Measurements from ENCODE around the gene PRR9. TPM values are rescaled to one million over a fixed set of nuclear protein-coding genes. Genes with fewer than 3 reads are reported as not detected.

Gene PRR9
- total and polyA plus RNA-seq, 2 of the 8 experiments (the other 6 are each of a cell fraction or from before 2014, with no cell fraction given): not detected

GRCh38 chr1:153251087-153251486, 33.7 kb downstream of the PRR9 start:
- Histone ChIP-seq H3K4ac (replicated peaks; ENCODE audit: insufficient read length, low read depth, low read length) (no peak overlapping the region), H3K27me3 (replicated peaks in 1 of 4; ENCODE audit: control insufficient read depth in 3 of 4, extremely low read depth in 1 of 4, insufficient read depth in 3 of 4, low read length in 3 of 4) (no peaks in the 10 kb centered on the region), H3K4me1 (replicated peaks in 1 of 4; ENCODE audit: control insufficient read depth in 3 of 4, insufficient read depth in 4 of 4, low read length in 3 of 4) (no peaks in the 10 kb centered on the region), H2BK120ac (replicated peaks; ENCODE audit: low read depth, low read length) (no peak overlapping the region), H3K9ac (replicated peaks in 1 of 4; ENCODE audit: extremely low read depth in 1 of 4, low read depth in 3 of 4, low read length in 3 of 4) (no peak overlapping the region), H3K14ac (ENCODE audit: insufficient read length) (no peak overlapping the region), H2BK20ac (ENCODE audit: low read length) (no peak overlapping the region), H3K23me2 (ENCODE audit: low read depth, low read length) (no peaks in the 10 kb centered on the region), H3K23ac (ENCODE audit: insufficient read length) (no peak overlapping the region), H4K20me1 (replicated peaks in 1 of 2; ENCODE audit: control insufficient read depth in 1 of 2, insufficient read depth in 2 of 2, low read length in 2 of 2) (no peaks in the 10 kb centered on the region), H3K9me3 (ENCODE audit: insufficient read depth in 2 of 2, low read depth in 1 of 2, low read length in 1 of 2) (peaks cover 0 to 11% of the 10 kb centered on the region in 2 experiments; a peak in 2 of 4 replicates), H2BK15ac (ENCODE audit: low read length) (no peak overlapping the region), H3K27ac (ENCODE audit: low read depth, low read length) (no peak overlapping the region), H3K4me2 (ENCODE audit: insufficient read depth in 1 of 2, low read depth in 2 of 2, low read length in 2 of 2) (no peak overlapping the region), H2AFZ (ENCODE audit: low read length) (no peak overlapping the region), H3K36me3 (ENCODE audit: control insufficient read depth in 2 of 4, insufficient read depth in 4 of 4, low read length in 3 of 4) (no peaks in the 10 kb centered on the region), H3K4me3 (ENCODE audit: extremely low read depth in 1 of 4, insufficient read depth in 2 of 4, low read depth in 3 of 4, low read length in 4 of 4) (no peak overlapping the region), H4K91ac (replicated peaks; ENCODE audit: insufficient read length, low read length) (no peak overlapping the region), H3K18ac (ENCODE audit: extremely low read depth, low read length) (no peak overlapping the region), H2BK5ac (ENCODE audit: low read depth, low read length) (no peak overlapping the region), H3K79me2 (ENCODE audit: control insufficient read depth in 1 of 2, insufficient read depth in 2 of 2, low read length in 2 of 2) (no peaks in the 10 kb centered on the region), H3K56ac (replicated peaks; ENCODE audit: insufficient read length, low read depth, low read length) (no peak overlapping the region), H2BK12ac (ENCODE audit: low read depth, low read length) (no peak overlapping the region), H3K79me1 (ENCODE audit: low read depth, low read length) (no peaks in the 10 kb centered on the region), H4K5ac (ENCODE audit: insufficient read length, low read depth, low read length) (no peak overlapping the region), H2AK5ac (ENCODE audit: low read depth, low read length) (no peak overlapping the region), H4K8ac (ENCODE audit: extremely low read depth, insufficient read depth, low read length) (no peak overlapping the region)
- ChIA-PET CTCF (ENCODE audit: partially characterized antibody) (interaction anchor here (0.6 to 1.3 kb wide), 6 partner anchors 12 to 1301 kb away, joined by 3 to 4 read pairs (median 3); no protein-coding TSS in a partner anchor), POLR2A (ENCODE audit: partially characterized antibody) (no interaction called here)
- WGBS, 2 experiments (ENCODE audit: extremely low coverage in 1 of 2, insufficient coverage in 1 of 2, insufficient read length in 1 of 2, insufficient replicate concordance in 2 of 2, low coverage in 1 of 2, low lambda C conversion rate in 2 of 2, missing lambda C conversion rate in 1 of 2): 78% methylated on average over 2 of the region's 2 CpGs; no CpG with 5 or more reads in 1 of the 2 experiments
- DNase-seq (ENCODE audit: low read depth in 1 of 2, low spot score in 2 of 2) (no peak), FAIRE-seq (no peak)
- no peak for TF ChIP-seq ATF2 (IDR thresholded peaks at IDR 0.05; ENCODE audit: low read length)
- TF ChIP-seq ZNF274 (IDR thresholded peaks at IDR 0.05; ENCODE audit: borderline replicate concordance, extremely low read depth, low read length): no peak
- TF ChIP-seq TBP (IDR thresholded peaks at IDR 0.05; ENCODE audit: low read depth, low read length): no peak
- TF ChIP-seq RBBP5 (IDR thresholded peaks at IDR 0.05; ENCODE audit: borderline replicate concordance, low read depth, low read length): no peak
- TF ChIP-seq SIN3A (conservative IDR thresholded peaks at IDR 0.05 in 1 of 2, IDR thresholded peaks at IDR 0.05 in 1 of 2; ENCODE audit: low read depth in 1 of 2, low read length in 2 of 2): no peak
- no peak for TF ChIP-seq TAF1 (IDR thresholded peaks at IDR 0.05; ENCODE audit: low read depth, low read length)
- no peak for TF ChIP-seq SUZ12 (IDR thresholded peaks at IDR 0.05; ENCODE audit: low read length)
- no peak for TF ChIP-seq SRF (IDR thresholded peaks at IDR 0.05; ENCODE audit: low read depth, low read length)
- no peak for TF ChIP-seq MAFK (IDR thresholded peaks at IDR 0.05; ENCODE audit: low read depth, low read length)
- TF ChIP-seq PHF8 (conservative IDR thresholded peaks at IDR 0.05; ENCODE audit: low read depth, low read length): no peak
- TF ChIP-seq KDM4A (IDR thresholded peaks at IDR 0.05; ENCODE audit: low read depth, low read length, severe bottlenecking): no peak

Data from H1 (cell line).